Chondrocyte (in vitro differentiated cells): ENCODE results near the gene CCDC190. TPM values are rescaled to one million over a fixed set of nuclear protein-coding genes. Genes with fewer than 3 reads are reported as not detected.
"Not testable (repeated sequence)": the region's sequence is repeated elsewhere in the genome, so short reads cannot be mapped to it uniquely, and the experiment has no call there.

Experiments used
- DNase-seq: peaks from one replicate; pipeline ENCODE4 v3.0.0; 2021; ENCODE audit warnings: mixed read lengths, low spot score
- H3K27ac Mint-ChIP-seq: one replicate; pipeline ENCODE4 v1.8.0; 2021; ENCODE audit warnings: mild to moderate bottlenecking, moderate library complexity, mixed read lengths; ENCODE audit not compliant: unreplicated experiment
- H3K27me3 Mint-ChIP-seq: 2 replicates; pipeline ENCODE4 v1.8.0; 2021; ENCODE audit warnings: low read depth, mixed read lengths
- H3K36me3 Mint-ChIP-seq: 2 replicates; pipeline ENCODE4 v1.8.0; 2021; ENCODE audit warnings: low read depth, mixed read lengths
- H3K4me1 Mint-ChIP-seq: 2 replicates; pipeline ENCODE4 v1.8.0; 2021; ENCODE audit warnings: low read depth, mild to moderate bottlenecking, mixed read lengths
- H3K4me3 Mint-ChIP-seq: one replicate; pipeline ENCODE4 v1.8.0; 2021; ENCODE audit warnings: mild to moderate bottlenecking, moderate library complexity, mixed read lengths; ENCODE audit not compliant: unreplicated experiment
- H3K9me3 Mint-ChIP-seq: 2 replicates; pipeline ENCODE4 v1.8.0; 2021; ENCODE audit warnings: low read depth, mixed read lengths
- total RNA-seq: library from RNA; stranded (reverse); gene quantifications from 3 replicates; pipeline ENCODE4 v1.2.1, GENCODE V29; 2021

CCDC190 gene
- total RNA-seq, 1 donor from 2014 or later, result 1.5 TPM

DNA sequence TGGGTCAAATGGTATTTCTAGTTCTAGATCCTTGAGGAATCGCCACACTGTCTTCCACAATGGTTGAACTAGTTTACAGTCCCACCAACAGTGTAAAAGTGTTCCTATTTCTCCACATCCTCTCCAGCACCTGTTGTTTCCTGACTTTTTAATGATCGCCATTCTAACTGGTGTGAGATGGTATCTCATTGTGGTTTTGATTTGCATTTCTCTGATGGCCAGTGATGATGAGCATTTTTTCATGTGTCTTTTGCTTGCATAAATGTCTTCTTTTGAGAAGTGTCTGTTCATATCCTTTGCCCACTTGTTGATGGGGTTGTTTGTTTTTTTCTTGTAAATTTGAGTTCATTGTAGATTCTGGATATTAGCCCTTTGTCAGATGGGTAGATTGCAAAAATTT is 53.5 kb downstream of the CCDC190 start:
- not testable (repeated sequence) for H3K27ac Mint-ChIP-seq, H3K9me3 Mint-ChIP-seq, H3K27me3 Mint-ChIP-seq, H3K4me1 Mint-ChIP-seq, DNase-seq, H3K4me3 Mint-ChIP-seq, H3K36me3 Mint-ChIP-seq

Other genes with a start within 250 kb of the CCDC190 start
- gene DDR2, start 228.7 kb downstream of the CCDC190 start, total RNA-seq, result 103 to 182 TPM (median 172 TPM) in 3 replicates
- 4.9 to 7.8 TPM (median 5.9 TPM) in 3 replicates for gene HSD17B7, start 70.5 kb downstream of the CCDC190 start, total RNA-seq
- gene RGS4, start 208.2 kb upstream of the CCDC190 start, total RNA-seq, result 13.2 to 17.3 TPM (median 14.1 TPM) in 3 replicates